ENCODE data around the gene LRRC61.
"Not testable (repeated sequence)": the region's sequence is repeated elsewhere in the genome, so short reads cannot be mapped to it uniquely, and the experiment has no call there.

DNA sequence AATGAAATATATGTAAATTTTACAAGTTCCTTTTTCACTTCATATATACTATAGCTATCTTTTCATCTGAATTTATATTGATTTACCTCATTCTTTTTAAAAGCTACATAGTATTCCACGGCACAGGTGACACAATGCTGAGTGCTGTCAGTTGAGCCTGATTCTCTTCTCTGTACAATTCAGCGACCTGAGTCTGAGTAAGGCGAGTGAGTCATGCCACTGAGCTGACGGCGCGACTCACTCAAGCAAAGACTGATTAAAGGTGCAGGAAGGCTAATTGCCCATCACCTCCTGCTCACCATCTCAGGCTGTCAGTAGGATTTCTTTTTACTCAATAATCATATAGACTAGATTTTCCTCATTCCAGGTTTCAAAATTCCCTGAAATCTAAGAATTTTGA is 39.5 kb upstream of the LRRC61 start:
- TF ChIP-seq, protein P1, sequence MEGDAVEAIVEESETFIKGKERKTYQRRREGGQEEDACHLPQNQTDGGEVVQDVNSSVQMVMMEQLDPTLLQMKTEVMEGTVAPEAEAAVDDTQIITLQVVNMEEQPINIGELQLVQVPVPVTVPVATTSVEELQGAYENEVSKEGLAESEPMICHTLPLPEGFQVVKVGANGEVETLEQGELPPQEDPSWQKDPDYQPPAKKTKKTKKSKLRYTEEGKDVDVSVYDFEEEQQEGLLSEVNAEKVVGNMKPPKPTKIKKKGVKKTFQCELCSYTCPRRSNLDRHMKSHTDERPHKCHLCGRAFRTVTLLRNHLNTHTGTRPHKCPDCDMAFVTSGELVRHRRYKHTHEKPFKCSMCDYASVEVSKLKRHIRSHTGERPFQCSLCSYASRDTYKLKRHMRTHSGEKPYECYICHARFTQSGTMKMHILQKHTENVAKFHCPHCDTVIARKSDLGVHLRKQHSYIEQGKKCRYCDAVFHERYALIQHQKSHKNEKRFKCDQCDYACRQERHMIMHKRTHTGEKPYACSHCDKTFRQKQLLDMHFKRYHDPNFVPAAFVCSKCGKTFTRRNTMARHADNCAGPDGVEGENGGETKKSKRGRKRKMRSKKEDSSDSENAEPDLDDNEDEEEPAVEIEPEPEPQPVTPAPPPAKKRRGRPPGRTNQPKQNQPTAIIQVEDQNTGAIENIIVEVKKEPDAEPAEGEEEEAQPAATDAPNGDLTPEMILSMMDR (conservative IDR thresholded peaks at IDR 0.05; ENCODE audit: low read depth, low read length) = not testable (repeated sequence)
- TF ChIP-seq EZH2 (IDR thresholded peaks at IDR 0.05; ENCODE audit: borderline replicate concordance, low read depth, low read length, poor library complexity, severe bottlenecking) = not testable (repeated sequence)
